IMR-90 (cell line): ENCODE measurements around the gene PAM.

Experiments
- CTCF ChIP-seq: conservative IDR thresholded peaks from 2 replicates; pipeline ENCODE4 v1.5.1; 2012; ENCODE audit warnings: mild to moderate bottlenecking, low read depth, low read length, improper control_type of control experiment
- POLR2A ChIP-seq: IDR thresholded peaks from 2 replicates; pipeline ENCODE4 v1.6.1; 2012; ENCODE audit warnings: mild to moderate bottlenecking, low read depth, low read length
- RCOR1 ChIP-seq: IDR thresholded peaks from 2 replicates; pipeline ENCODE4 v1.6.1; 2012; ENCODE audit warnings: mild to moderate bottlenecking, low read length, improper control_type of control experiment; ENCODE audit not compliant: insufficient replicate concordance

- TF ChIP-seq CTCF: no peak
- no peak for TF ChIP-seq RCOR1
- no peak for TF ChIP-seq POLR2A
Observed at GRCh38 chr5:102811972-102812371, 56.9 kb downstream of the PAM start.
